ENCODE measurements around the gene OSBPL6. TPM values are rescaled to one million over a fixed set of nuclear protein-coding genes. Genes with fewer than 3 reads are reported as not detected.

Gene OSBPL6
- total RNA-seq, 1 donor from 2014 or later = 3.6 TPM

DNA sequence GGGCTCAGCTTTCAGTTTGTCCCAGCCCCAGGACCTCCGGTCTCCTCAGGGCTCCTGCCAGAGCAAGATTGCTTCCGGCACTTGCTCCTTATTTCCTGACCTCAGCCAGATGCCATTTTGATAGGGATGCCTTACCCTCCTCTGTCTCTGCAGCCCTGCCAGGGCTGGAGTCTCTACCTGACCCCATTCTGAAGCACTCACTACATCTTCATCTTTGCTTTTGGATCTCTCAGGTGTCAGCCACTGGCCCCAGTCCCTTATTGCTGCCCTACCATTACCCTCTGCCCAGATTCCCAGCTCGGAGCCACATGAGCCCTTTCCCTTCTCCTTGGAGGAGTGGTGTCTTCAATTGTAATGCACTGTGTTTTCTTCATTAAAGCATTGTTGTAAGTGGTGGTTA is 17.1 kb downstream of the OSBPL6 start:
- Histone ChIP-seq H3K27me3 (ENCODE audit: control insufficient read depth, insufficient read depth, low read length) (no peaks in the 10 kb centered on the region), H3K4me3 (ENCODE audit: low read depth, low read length) (no peak overlapping the region), H3K36me3 (ENCODE audit: control insufficient read depth, insufficient read depth, low read length) (no peaks in the 10 kb centered on the region)
- no peak for DNase-seq (ENCODE audit: low read depth)
- TF ChIP-seq, protein P1, sequence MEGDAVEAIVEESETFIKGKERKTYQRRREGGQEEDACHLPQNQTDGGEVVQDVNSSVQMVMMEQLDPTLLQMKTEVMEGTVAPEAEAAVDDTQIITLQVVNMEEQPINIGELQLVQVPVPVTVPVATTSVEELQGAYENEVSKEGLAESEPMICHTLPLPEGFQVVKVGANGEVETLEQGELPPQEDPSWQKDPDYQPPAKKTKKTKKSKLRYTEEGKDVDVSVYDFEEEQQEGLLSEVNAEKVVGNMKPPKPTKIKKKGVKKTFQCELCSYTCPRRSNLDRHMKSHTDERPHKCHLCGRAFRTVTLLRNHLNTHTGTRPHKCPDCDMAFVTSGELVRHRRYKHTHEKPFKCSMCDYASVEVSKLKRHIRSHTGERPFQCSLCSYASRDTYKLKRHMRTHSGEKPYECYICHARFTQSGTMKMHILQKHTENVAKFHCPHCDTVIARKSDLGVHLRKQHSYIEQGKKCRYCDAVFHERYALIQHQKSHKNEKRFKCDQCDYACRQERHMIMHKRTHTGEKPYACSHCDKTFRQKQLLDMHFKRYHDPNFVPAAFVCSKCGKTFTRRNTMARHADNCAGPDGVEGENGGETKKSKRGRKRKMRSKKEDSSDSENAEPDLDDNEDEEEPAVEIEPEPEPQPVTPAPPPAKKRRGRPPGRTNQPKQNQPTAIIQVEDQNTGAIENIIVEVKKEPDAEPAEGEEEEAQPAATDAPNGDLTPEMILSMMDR (IDR thresholded peaks at IDR 0.05; ENCODE audit: insufficient read depth, low read length, poor library complexity, severe bottlenecking) = no peak

DNA sequence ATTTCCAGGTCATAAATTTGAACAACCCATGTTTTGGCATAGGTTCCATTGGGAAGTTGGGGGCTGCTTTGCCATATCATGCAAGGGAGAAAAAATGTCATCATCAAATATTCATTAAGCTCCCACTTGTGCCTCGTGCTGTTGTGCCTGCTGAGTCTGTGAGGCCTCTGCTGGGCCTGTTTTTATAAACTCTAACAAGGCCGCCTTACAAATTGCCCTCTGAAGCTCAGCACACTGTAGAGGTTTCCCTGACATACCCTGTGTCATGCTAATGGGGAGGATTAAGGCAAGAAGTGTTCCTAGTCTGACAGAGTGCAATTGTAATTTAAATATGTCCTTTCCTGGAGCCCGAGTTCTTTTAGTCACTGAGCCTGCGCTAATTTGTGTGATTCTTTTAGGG is 17.6 kb downstream of the OSBPL6 start:
- H3K36me3 ChIP-seq (ENCODE audit: control insufficient read depth, insufficient read depth, low read length) = no peaks in the 10 kb centered on the region
- DNase-seq (ENCODE audit: low read depth) = no peak
- no peaks in the 10 kb centered on the region for H3K27me3 ChIP-seq (ENCODE audit: control insufficient read depth, insufficient read depth, low read length)
- TF ChIP-seq, protein P1 (IDR thresholded peaks at IDR 0.05; ENCODE audit: insufficient read depth, low read length, poor library complexity, severe bottlenecking) = no peak
- H3K4me3 ChIP-seq (ENCODE audit: low read depth, low read length) = no peak overlapping the region

DNA sequence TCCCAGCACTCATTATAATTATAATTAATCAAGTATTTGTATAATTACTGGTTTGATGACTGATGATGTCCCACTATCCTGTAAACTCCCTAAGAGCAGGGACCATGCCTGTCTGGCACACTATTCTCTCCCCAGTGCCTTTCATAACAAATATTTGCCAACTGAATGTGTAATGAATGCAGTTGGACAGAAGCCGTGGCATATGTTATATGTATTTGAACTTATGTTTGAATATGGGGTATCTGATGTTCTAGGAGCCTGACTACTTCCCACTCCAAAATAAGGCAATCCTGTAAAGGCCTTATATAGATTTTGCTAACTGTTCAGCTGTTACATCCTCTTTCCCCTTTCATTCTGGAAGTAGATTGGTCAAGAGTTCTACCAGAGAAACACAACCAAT is 19.7 kb downstream of the OSBPL6 start:
- H3K4me3 ChIP-seq (ENCODE audit: low read depth, low read length) = no peak overlapping the region
- TF ChIP-seq, protein P1 (IDR thresholded peaks at IDR 0.05; ENCODE audit: insufficient read depth, low read length, poor library complexity, severe bottlenecking) = no peak
- DNase-seq (ENCODE audit: low read depth) = no peak
- H3K36me3 ChIP-seq (ENCODE audit: control insufficient read depth, insufficient read depth, low read length) = no peaks in the 10 kb centered on the region
- H3K27me3 ChIP-seq (ENCODE audit: control insufficient read depth, insufficient read depth, low read length) = no peaks in the 10 kb centered on the region

DNA sequence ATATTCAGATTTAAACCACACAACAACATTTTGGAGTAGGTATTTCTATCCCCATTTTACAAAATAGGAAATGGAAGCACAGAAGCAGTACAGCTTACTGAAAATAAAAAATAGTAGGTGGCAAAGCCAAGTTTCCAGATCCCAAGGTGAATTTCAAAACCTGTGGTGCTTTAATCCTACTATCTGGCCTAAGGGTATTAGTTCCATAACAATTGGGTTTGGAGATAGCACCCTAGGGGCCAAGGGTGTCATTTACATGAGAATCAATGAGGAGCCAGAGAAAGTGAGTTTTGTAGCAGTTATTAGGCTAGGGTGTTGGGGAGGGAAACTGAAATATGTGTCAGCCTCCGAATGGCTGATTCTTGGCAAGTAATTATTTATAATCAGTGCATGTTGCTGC is 24.9 kb downstream of the OSBPL6 start:
- TF ChIP-seq, protein P1 (IDR thresholded peaks at IDR 0.05; ENCODE audit: insufficient read depth, low read length, poor library complexity, severe bottlenecking) = no peak
- no peak for DNase-seq (ENCODE audit: low read depth)
- no peaks in the 10 kb centered on the region for H3K27me3 ChIP-seq (ENCODE audit: control insufficient read depth, insufficient read depth, low read length)
- no peak overlapping the region for H3K4me3 ChIP-seq (ENCODE audit: low read depth, low read length)
- H3K36me3 ChIP-seq (ENCODE audit: control insufficient read depth, insufficient read depth, low read length) = no peaks in the 10 kb centered on the region

DNA sequence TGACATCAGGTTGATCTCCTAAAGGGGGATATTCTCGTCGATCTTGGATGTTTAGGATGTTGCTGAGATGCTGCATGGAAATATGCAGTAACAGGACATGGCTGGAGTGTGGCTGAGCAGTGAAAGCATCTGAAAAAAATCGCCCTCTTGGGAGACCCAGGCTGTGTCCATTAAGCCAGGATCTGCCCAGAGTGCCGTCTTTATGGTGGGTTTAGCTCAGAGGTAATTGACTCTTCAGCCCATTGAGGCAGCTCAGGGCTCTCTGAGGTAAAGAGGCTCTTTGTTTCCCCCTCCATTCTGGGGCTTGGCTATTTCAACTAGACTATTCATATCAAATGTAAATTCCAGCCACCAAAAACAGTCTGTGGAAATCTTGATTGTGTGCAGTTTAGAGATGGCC is 26.5 kb downstream of the OSBPL6 start:
- no peak for DNase-seq (ENCODE audit: low read depth)

DNA sequence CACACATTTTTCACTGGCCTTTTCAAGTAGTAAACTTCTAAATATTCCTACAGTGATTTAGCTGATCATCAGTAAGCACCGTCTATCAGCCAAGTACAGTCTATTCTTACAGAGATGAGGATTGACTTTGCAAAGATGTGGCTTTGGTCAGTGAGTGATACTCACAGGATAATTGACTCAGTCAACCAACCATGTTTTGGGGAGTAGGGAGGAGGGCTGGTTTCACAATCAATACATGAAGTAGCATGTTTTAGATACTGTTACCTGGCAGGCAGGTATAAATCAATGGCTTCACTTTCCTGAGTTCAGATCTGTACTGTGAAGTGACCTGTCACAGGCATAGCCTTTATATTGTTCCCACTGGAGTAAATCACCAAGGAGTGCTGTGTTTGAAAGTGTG is 27.2 kb downstream of the OSBPL6 start:
- H3K36me3 ChIP-seq (ENCODE audit: control insufficient read depth, insufficient read depth, low read length) = no peaks in the 10 kb centered on the region
- DNase-seq (ENCODE audit: low read depth) = no peak
- no peaks in the 10 kb centered on the region for H3K27me3 ChIP-seq (ENCODE audit: control insufficient read depth, insufficient read depth, low read length)
- H3K4me3 ChIP-seq (ENCODE audit: low read depth, low read length) = no peak overlapping the region
- TF ChIP-seq, protein P1 (IDR thresholded peaks at IDR 0.05; ENCODE audit: insufficient read depth, low read length, poor library complexity, severe bottlenecking) = no peak

More for the DNA sequence above, 26.5 kb downstream of the OSBPL6 start:
- H3K36me3 ChIP-seq (ENCODE audit: control insufficient read depth, insufficient read depth, low read length) = no peaks in the 10 kb centered on the region
- no peak overlapping the region for H3K4me3 ChIP-seq (ENCODE audit: low read depth, low read length)
- TF ChIP-seq, protein P1 (IDR thresholded peaks at IDR 0.05; ENCODE audit: insufficient read depth, low read length, poor library complexity, severe bottlenecking) = no peak
- no peaks in the 10 kb centered on the region for H3K27me3 ChIP-seq (ENCODE audit: control insufficient read depth, insufficient read depth, low read length)

All from kidney epithelial cell (primary cell).